Natural killer cell (primary cell): ENCODE results near the gene WWTR1. TPM values are rescaled to one million over a fixed set of nuclear protein-coding genes. Genes with fewer than 3 reads are reported as not detected.

ENCODE experiments used
- ATAC-seq, 3 donors: fragments of 150-1000 bp in 2 of 3; fragments of 200-7000 bp in 1 of 3; cut with Tn5 transposase; 1 replicate in 1 of 3; 2 replicates in 2 of 3; pipeline ENCODE4 v1.10.0; 2021; ENCODE audit warnings: mild to moderate bottlenecking in 2 of 3, moderate library complexity in 2 of 3
- DNase-seq, 2 donors: peaks; one replicate each; pipeline versions ENCODE4 v3.0.0 to v3.0.0-alpha.2; 2013 to 2021; ENCODE audit warnings: mixed read lengths in 1 of 2
- H3K27ac ChIP-seq: one replicate; pipeline ENCODE4 v1.5.1; 2013; ENCODE audit warnings: mild to moderate bottlenecking, low read length
- H3K27me3 ChIP-seq: one replicate; pipeline ENCODE4 v1.6.1; 2013; ENCODE audit warnings: low read length; ENCODE audit not compliant: control insufficient read depth, insufficient read depth
- H3K36me3 ChIP-seq: one replicate; pipeline ENCODE4 v1.6.1; 2013; ENCODE audit warnings: low read length; ENCODE audit not compliant: control insufficient read depth, insufficient read depth
- H3K4me1 ChIP-seq: one replicate; pipeline ENCODE4 v1.6.1; 2013; ENCODE audit warnings: low read length; ENCODE audit not compliant: control insufficient read depth, insufficient read depth
- H3K4me3 ChIP-seq: one replicate; pipeline ENCODE4 v1.5.1; 2013; ENCODE audit warnings: low read length
- H3K9me3 ChIP-seq: one replicate; pipeline ENCODE4 v1.6.1; 2013; ENCODE audit warnings: low read length; ENCODE audit not compliant: control insufficient read depth, insufficient read depth
- H3K27ac Mint-ChIP-seq, 2 donors: one replicate each; pipeline ENCODE4 v1.8.0; 2022; ENCODE audit warnings: mild to moderate bottlenecking in 2 of 2, mixed read lengths in 2 of 2, moderate library complexity in 1 of 2
- H3K27me3 Mint-ChIP-seq, 2 donors: one replicate each; pipeline ENCODE4 v1.8.0; 2022; ENCODE audit warnings: low read depth in 2 of 2, mixed read lengths in 2 of 2
- H3K36me3 Mint-ChIP-seq: one replicate; pipeline ENCODE4 v1.8.0; 2022; ENCODE audit warnings: mixed read lengths
- H3K4me1 Mint-ChIP-seq, 2 donors: one replicate each; pipeline ENCODE4 v1.8.0; 2022; ENCODE audit warnings: mixed read lengths in 2 of 2
- H3K4me3 Mint-ChIP-seq: one replicate; pipeline ENCODE4 v1.8.0; 2022; ENCODE audit warnings: mild to moderate bottlenecking, moderate library complexity, mixed read lengths
- H3K9me3 Mint-ChIP-seq, 2 donors: one replicate each; pipeline ENCODE4 v1.8.0; 2022; ENCODE audit warnings: mixed read lengths in 2 of 2
- WGBS: methylation state at CpG from one replicate; pipeline ENCODE4 v1.1.7; 2013; ENCODE audit warnings: missing lambda C conversion rate; ENCODE audit not compliant: insufficient coverage; 5-methylcytosine and 5-hydroxymethylcytosine counted together
- intact Hi-C: fragments of 100-400 bp; cut with micrococcal nuclease; formaldehyde crosslinking; loops from one replicate; pipeline ENCODE4 v1.14.2; 2022
- total RNA-seq, 4 donors: library from RNA; stranded (reverse); fragments of 120-200 nt in 1 of 4; gene quantifications; one replicate each; pipeline versions ENCODE4 v1.2.3 to v1.2.4, GENCODE V29; 2013 to 2022
- TF ChIP-seq, protein P1 (sequence below): fragments of 200-600 bp; IDR thresholded peaks from one replicate; pipeline ENCODE4 v1.8.0; 2022; ENCODE audit warnings: antibody characterized with exemption

The WWTR1 gene
- total RNA-seq, 3 donors from 2014 or later (not counting 1 experiment from before 2014, with no cell fraction given): 0.72 to 1.1 (median 0.73) TPM

DNA sequence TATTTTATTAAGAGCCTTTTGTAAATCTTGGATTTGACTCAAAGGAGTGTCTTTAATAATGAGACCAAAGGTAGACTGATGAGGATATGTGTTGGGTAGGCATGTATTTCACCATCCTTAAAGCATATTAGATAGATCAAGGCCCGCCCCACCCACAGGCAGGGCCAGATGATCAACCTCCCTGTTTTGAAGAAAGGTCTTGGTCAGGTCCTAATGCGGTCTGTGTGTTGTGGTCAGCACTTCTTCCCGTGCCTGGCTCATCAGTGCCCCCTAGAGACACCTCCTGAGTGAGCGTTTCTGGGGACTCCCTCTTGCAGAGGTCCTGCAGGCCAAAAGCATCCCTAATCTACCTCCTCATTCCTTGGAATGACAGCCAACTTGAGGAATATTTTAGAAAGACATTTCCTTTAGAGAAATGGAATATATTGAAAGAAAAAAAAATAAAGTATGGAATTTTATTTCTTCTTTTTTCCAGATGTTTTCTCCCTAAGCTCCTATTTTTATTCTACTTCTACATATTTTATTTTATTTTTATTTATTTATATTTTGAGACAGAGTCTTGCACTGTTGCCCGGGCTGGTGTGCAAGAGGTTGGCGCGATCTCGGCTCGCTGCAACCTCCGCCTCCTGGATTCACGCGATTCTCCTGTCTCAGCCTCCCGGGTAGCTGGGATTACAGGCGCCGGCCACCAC lies 177.4 kb downstream of the WWTR1 start:
- peak; percentile 87 to 94 (median 88) for ATAC-seq
- intact Hi-C loops: loop anchor here (1.0 to 10.0 kb wide), 3 partner anchors 87 to 356 kb away; partner anchors contain the start of gene HPS3
- H3K27ac Mint-ChIP-seq: no peak overlapping the region

DNA sequence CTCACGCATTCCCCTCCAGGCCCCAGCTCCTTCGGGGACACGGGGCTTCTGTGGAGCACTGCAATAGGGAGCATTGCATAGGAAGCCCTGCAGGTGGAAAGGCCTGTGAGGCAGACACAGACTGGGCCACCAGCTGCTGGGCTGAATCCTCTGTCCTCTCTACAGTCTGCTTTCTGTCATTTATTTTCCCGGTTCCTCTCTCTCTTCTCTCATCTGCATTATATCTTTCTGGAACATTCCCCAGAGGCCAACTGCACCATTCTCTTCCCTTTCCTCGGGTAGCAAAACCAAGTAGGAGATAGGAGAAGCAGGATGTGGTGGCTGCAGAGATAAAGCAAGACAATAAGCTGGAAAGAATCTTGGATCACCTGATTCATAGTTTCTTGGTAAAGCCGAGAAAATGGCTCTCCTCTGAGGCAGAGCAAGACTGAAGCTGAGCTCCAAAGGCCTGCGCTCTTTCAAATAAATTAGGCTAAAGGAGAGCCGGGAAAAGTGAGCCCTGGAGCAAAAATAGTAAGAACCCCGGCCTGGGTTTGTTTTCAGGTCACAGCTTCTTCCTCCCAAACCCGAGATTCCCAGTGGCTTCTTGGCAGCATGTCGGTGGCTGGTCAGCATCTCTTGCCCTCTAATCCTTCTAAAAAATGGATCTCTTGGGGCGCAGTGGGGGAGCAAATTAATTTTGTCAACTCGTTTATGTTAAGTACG lies 178.1 kb downstream of the WWTR1 start:
- intact Hi-C loops: loop anchor here (1.0 to 10.0 kb wide), 3 partner anchors 86 to 355 kb away; partner anchors contain the start of gene HPS3
- Mint-ChIP-seq H3K4me3 (no peak overlapping the region), H3K4me1 (peaks cover 0 to 6% of the 10 kb centered on the region in 2 donors), H3K9me3 (no peaks in the 10 kb centered on the region), H3K36me3 (no peaks in the 10 kb centered on the region), H3K27ac (no peak overlapping the region), H3K27me3 (no peaks in the 10 kb centered on the region)
- WGBS: 85% methylated on average over 14 of the region's 14 CpGs
- Histone ChIP-seq H3K27me3 (no peaks in the 10 kb centered on the region), H3K9me3 (no peaks in the 10 kb centered on the region), H3K36me3 (no peaks in the 10 kb centered on the region), H3K4me3 (no peak overlapping the region), H3K27ac (no peak overlapping the region), H3K4me1 (peaks cover 8% of the 10 kb centered on the region)
- TF ChIP-seq, protein P1, sequence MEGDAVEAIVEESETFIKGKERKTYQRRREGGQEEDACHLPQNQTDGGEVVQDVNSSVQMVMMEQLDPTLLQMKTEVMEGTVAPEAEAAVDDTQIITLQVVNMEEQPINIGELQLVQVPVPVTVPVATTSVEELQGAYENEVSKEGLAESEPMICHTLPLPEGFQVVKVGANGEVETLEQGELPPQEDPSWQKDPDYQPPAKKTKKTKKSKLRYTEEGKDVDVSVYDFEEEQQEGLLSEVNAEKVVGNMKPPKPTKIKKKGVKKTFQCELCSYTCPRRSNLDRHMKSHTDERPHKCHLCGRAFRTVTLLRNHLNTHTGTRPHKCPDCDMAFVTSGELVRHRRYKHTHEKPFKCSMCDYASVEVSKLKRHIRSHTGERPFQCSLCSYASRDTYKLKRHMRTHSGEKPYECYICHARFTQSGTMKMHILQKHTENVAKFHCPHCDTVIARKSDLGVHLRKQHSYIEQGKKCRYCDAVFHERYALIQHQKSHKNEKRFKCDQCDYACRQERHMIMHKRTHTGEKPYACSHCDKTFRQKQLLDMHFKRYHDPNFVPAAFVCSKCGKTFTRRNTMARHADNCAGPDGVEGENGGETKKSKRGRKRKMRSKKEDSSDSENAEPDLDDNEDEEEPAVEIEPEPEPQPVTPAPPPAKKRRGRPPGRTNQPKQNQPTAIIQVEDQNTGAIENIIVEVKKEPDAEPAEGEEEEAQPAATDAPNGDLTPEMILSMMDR: no peak
- ATAC-seq (no peak), DNase-seq (no peak)

More for the DNA sequence above, 177.4 kb downstream of the WWTR1 start:
- Mint-ChIP-seq H3K9me3 (no peaks in the 10 kb centered on the region), H3K27me3 (no peaks in the 10 kb centered on the region), H3K4me1 (peaks cover 0 to 6% of the 10 kb centered on the region in 2 donors), H3K36me3 (no peaks in the 10 kb centered on the region), H3K4me3 (no peak overlapping the region)
- H3K27ac ChIP-seq: no peak overlapping the region
- H3K27me3 ChIP-seq: no peaks in the 10 kb centered on the region
- H3K4me3 ChIP-seq: no peak overlapping the region
- no peaks in the 10 kb centered on the region for H3K9me3 ChIP-seq
- no peaks in the 10 kb centered on the region for H3K36me3 ChIP-seq
- DNase-seq: peak; percentile 43 to 44
- TF ChIP-seq, protein P1: peak; percentile 58
- H3K4me1 ChIP-seq: peaks cover 8% of the 10 kb centered on the region
- WGBS: 77% methylated on average over 14 of the region's 15 CpGs

DNA sequence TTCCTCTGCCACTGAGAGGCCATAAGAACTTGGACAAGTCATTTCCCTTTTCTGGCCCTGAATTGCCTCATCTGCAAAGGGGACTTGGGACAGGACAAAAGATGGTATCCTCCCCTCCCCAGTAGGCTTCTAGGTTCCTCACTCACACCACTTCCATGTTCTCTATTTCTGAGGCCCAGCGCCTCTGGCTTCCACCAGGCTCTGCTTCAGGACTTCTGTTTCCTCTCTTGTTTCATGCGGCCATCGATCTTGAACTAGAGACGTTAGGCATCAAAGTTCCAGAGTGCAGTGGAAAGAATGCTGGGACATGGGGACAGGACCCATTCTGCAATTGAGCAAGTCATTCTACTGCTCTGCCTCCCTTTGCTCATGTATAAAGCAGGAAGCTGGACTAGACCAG lies 181.6 kb downstream of the WWTR1 start:
- Mint-ChIP-seq H3K36me3 (no peaks in the 10 kb centered on the region), H3K27me3 (no peaks in the 10 kb centered on the region), H3K4me1 (peaks cover 11 to 15% of the 10 kb centered on the region in 2 donors), H3K27ac (no peak overlapping the region), H3K9me3 (no peaks in the 10 kb centered on the region), H3K4me3 (no peak overlapping the region)
- H3K27me3 ChIP-seq: no peaks in the 10 kb centered on the region
- DNase-seq (no peak), ATAC-seq (no peak)
- 90% methylated on average over 4 of the region's 4 CpGs for WGBS
- H3K4me1 ChIP-seq: peaks cover 8% of the 10 kb centered on the region
- H3K4me3 ChIP-seq: no peak overlapping the region
- no peaks in the 10 kb centered on the region for H3K36me3 ChIP-seq
- intact Hi-C loops: no loop called here
- no peak overlapping the region for H3K27ac ChIP-seq
- TF ChIP-seq, protein P1: no peak
- no peaks in the 10 kb centered on the region for H3K9me3 ChIP-seq
